H1 (cell line): ENCODE measurements around the gene RBM44. TPM values are rescaled to one million over a fixed set of nuclear protein-coding genes. Genes with fewer than 3 reads are reported as not detected.

Experiments
- CTCF ChIA-PET: fragments of 300-600 bp; sonication (Branson Sonifier 250); formaldehyde crosslinking; loops from one replicate; lab custom pipeline; 2021; ENCODE audit not compliant: partially characterized antibody; lab: Charles Lee
- POLR2A ChIA-PET: fragments of 300-600 bp; sonication (Branson Sonifier 250); formaldehyde crosslinking; loops from one replicate; lab custom pipeline; 2021; ENCODE audit warnings: inconsistent platforms; ENCODE audit not compliant: partially characterized antibody; lab: Charles Lee
- DNase-seq, 2 experiments: peaks; one replicate each; pipeline versions ENCODE4 v3.0.0 to v3.0.0-alpha.2; 2010 to 2022; ENCODE audit warnings: low spot score in 2 of 2, low read depth in 1 of 2, mixed read lengths in 1 of 2
- FAIRE-seq: peaks from 2 replicates; lab custom pipeline; 2011; peaks lifted over from hg19 to GRCh38; lab: Jason Lieb, UNC
- H2AFZ ChIP-seq: 2 replicates; pipeline ENCODE4 v1.8.1; 2012; ENCODE audit warnings: low read length, inconsistent platforms
- H2AK5ac ChIP-seq: 2 replicates; pipeline ENCODE4 v1.6.1; 2013; ENCODE audit warnings: low read depth, low read length
- H2BK120ac ChIP-seq: replicated peaks from 2 replicates; pipeline ENCODE3; 2013; ENCODE audit warnings: low read depth, low read length, inconsistent platforms
- H2BK12ac ChIP-seq: 2 replicates; pipeline ENCODE4 v1.6.1; 2013; ENCODE audit warnings: low read depth, low read length
- H2BK15ac ChIP-seq: 2 replicates; pipeline ENCODE4 v1.6.1; 2013; ENCODE audit warnings: low read length
- H2BK20ac ChIP-seq: 2 replicates; pipeline ENCODE4 v1.6.1; 2013; ENCODE audit warnings: low read length
- H2BK5ac ChIP-seq: 2 replicates; pipeline ENCODE4 v1.6.1; 2013; ENCODE audit warnings: low read depth, low read length
- H3K14ac ChIP-seq: 2 replicates; pipeline ENCODE4 v1.6.1; 2013; ENCODE audit warnings: inconsistent platforms; ENCODE audit not compliant: insufficient read length
- H3K18ac ChIP-seq: 2 replicates; pipeline ENCODE4 v1.6.1; 2013; ENCODE audit warnings: low read length; ENCODE audit errors: extremely low read depth
- H3K23ac ChIP-seq: 2 replicates; pipeline ENCODE4 v1.6.1; 2013; ENCODE audit warnings: inconsistent platforms; ENCODE audit not compliant: insufficient read length
- H3K23me2 ChIP-seq: 2 replicates; pipeline ENCODE4 v1.6.1; 2013; ENCODE audit warnings: low read depth, low read length
- H3K27ac ChIP-seq: 2 replicates; pipeline ENCODE4 v1.6.1; 2011; ENCODE audit warnings: low read depth, low read length, inconsistent platforms
- H3K27me3 ChIP-seq, 4 experiments: replicated peaks in 1 of 4; 1 replicate in 1 of 4; 2 replicates in 3 of 4; pipeline versions ENCODE4 v1.6.1 to v1.8.1; 2011 to 2013; ENCODE audit warnings: low read length in 3 of 4, mild to moderate bottlenecking in 3 of 4, inconsistent platforms in 2 of 4, mixed read lengths in 2 of 4, moderate library complexity in 1 of 4; ENCODE audit not compliant: control insufficient read depth in 3 of 4, insufficient read depth in 3 of 4; ENCODE audit errors: extremely low read depth in 1 of 4
- H3K36me3 ChIP-seq, 4 experiments: 2 replicates each; pipeline versions ENCODE4 v1.6.1 to v1.8.1; 2011 to 2013; ENCODE audit warnings: mild to moderate bottlenecking in 4 of 4, low read length in 3 of 4, moderate library complexity in 2 of 4, control low read depth in 1 of 4, inconsistent platforms in 1 of 4; ENCODE audit not compliant: insufficient read depth in 4 of 4, control insufficient read depth in 2 of 4
- H3K4ac ChIP-seq: replicated peaks from 2 replicates; pipeline ENCODE3; 2013; ENCODE audit warnings: low read length, low read depth, mixed read lengths, inconsistent platforms; ENCODE audit not compliant: insufficient read length
- H3K4me1 ChIP-seq, 4 experiments: replicated peaks in 1 of 4; 1 replicate in 1 of 4; 2 replicates in 3 of 4; pipeline versions ENCODE4 v1.6.1 to v1.8.1; 2011 to 2013; ENCODE audit warnings: low read length in 3 of 4, inconsistent platforms in 2 of 4, mixed read lengths in 1 of 4; ENCODE audit not compliant: insufficient read depth in 4 of 4, control insufficient read depth in 3 of 4
- H3K4me2 ChIP-seq, 2 experiments: 2 replicates each; pipeline versions ENCODE4 v1.6.1 to v1.8.1; 2011 to 2013; ENCODE audit warnings: low read depth in 2 of 2, low read length in 2 of 2, control low read depth in 1 of 2, inconsistent platforms in 1 of 2, mild to moderate bottlenecking in 1 of 2; ENCODE audit not compliant: insufficient read depth in 1 of 2
- H3K4me3 ChIP-seq, 4 experiments: fragments of 200-600, 300-600 bp in 1 of 4; sonication (generic), shearing (Covaris generic), sonication (Bioruptor Twin) in 1 of 4; 2 replicates each; pipeline versions ENCODE4 v1.5.1 to v1.8.1; 2011 to 2016; ENCODE audit warnings: low read length in 4 of 4, low read depth in 3 of 4, control low read depth in 2 of 4, inconsistent platforms in 2 of 4, mild to moderate bottlenecking in 2 of 4, mixed read lengths in 1 of 4, moderate library complexity in 1 of 4; ENCODE audit not compliant: insufficient read depth in 2 of 4; ENCODE audit errors: extremely low read depth in 1 of 4
- H3K56ac ChIP-seq: replicated peaks from 2 replicates; pipeline ENCODE3; 2013; ENCODE audit warnings: low read depth, mild to moderate bottlenecking, mixed read lengths, low read length, inconsistent platforms; ENCODE audit not compliant: insufficient read length
- H3K79me1 ChIP-seq: 2 replicates; pipeline ENCODE4 v1.6.1; 2013; ENCODE audit warnings: low read depth, low read length, control low read depth
- H3K79me2 ChIP-seq, 2 experiments: 2 replicates each; pipeline versions ENCODE4 v1.6.1 to v1.8.1; 2012 to 2013; ENCODE audit warnings: low read length in 2 of 2, mild to moderate bottlenecking in 2 of 2, inconsistent platforms in 1 of 2; ENCODE audit not compliant: insufficient read depth in 2 of 2, control insufficient read depth in 1 of 2
- H3K9ac ChIP-seq, 4 experiments: replicated peaks in 1 of 4; 1 replicate in 1 of 4; 2 replicates in 3 of 4; pipeline versions ENCODE4 v1.6.1 to v1.8.1; 2011 to 2013; ENCODE audit warnings: low read depth in 3 of 4, low read length in 3 of 4, control low read depth in 2 of 4, mild to moderate bottlenecking in 2 of 4, moderate library complexity in 2 of 4, inconsistent platforms in 1 of 4; ENCODE audit errors: extremely low read depth in 1 of 4
- H3K9me3 ChIP-seq, 2 experiments: 2 replicates each; pipeline versions ENCODE4 v1.6.1 to v1.8.1; 2012 to 2013; ENCODE audit warnings: mild to moderate bottlenecking in 2 of 2, moderate library complexity in 2 of 2, control low read depth in 1 of 2, inconsistent platforms in 1 of 2, low read depth in 1 of 2, low read length in 1 of 2, mixed read lengths in 1 of 2; ENCODE audit not compliant: insufficient read depth in 2 of 2
- H4K20me1 ChIP-seq, 2 experiments: replicated peaks in 1 of 2; 2 replicates each; pipeline versions ENCODE3 to v1.8.1; 2011 to 2013; ENCODE audit warnings: inconsistent platforms in 2 of 2, low read length in 2 of 2, mild to moderate bottlenecking in 1 of 2; ENCODE audit not compliant: insufficient read depth in 2 of 2, control insufficient read depth in 1 of 2
- H4K5ac ChIP-seq: 2 replicates; pipeline ENCODE4 v1.6.1; 2013; ENCODE audit warnings: low read length, low read depth, mixed read lengths, inconsistent platforms; ENCODE audit not compliant: insufficient read length
- H4K8ac ChIP-seq: 2 replicates; pipeline ENCODE4 v1.8.0; 2013; ENCODE audit warnings: mild to moderate bottlenecking, moderate library complexity, low read length, inconsistent platforms; ENCODE audit not compliant: insufficient read depth; ENCODE audit errors: extremely low read depth
- H4K91ac ChIP-seq: replicated peaks from 2 replicates; pipeline ENCODE3; 2013; ENCODE audit warnings: low read length, mixed read lengths, inconsistent platforms; ENCODE audit not compliant: insufficient read length
- HDAC6 ChIP-seq: IDR thresholded peaks from one replicate; pipeline ENCODE4 v1.7.1; 2012; ENCODE audit warnings: low read depth, mild to moderate bottlenecking, inconsistent platforms, low read length, moderate library complexity
- WGBS, 2 experiments: shearing (Covaris generic) in 1 of 2; methylation state at CpG; one replicate each; pipeline versions ENCODE4 v1.1.6 to v1.1.7; 2013 to 2015; ENCODE audit warnings: low lambda C conversion rate in 2 of 2, mixed read lengths in 2 of 2, inconsistent platforms in 1 of 2, low coverage in 1 of 2, missing lambda C conversion rate in 1 of 2; ENCODE audit not compliant: insufficient replicate concordance in 2 of 2, insufficient coverage in 1 of 2, insufficient read length in 1 of 2; ENCODE audit errors: extremely low coverage in 1 of 2, missing lambda C conversion rate in 1 of 2; 5-methylcytosine and 5-hydroxymethylcytosine counted together
- polyA plus RNA-seq, 7 experiments: library from polyadenylated mRNA; depleted of rRNA in 3 of 7; stranded (reverse) in 5 of 7; unstranded in 2 of 7; fragments of >200 nt in 5 of 7; fragments of 200-250 nt in 2 of 7; gene quantifications; 1 replicate in 5 of 7; 2 replicates in 1 of 7; 4 replicates in 1 of 7; pipeline versions ENCODE4 v1.2.1 to v1.2.3, GENCODE V29; 2011 to 2013; ENCODE audit warnings: missing spikeins in 2 of 7, mixed read lengths in 2 of 7
- total RNA-seq: library from RNA; stranded (reverse); fragmentation: NEBNext Ultra II Directional; extraction: Animal tissue kit (Norgen Biotek cat#: 25700); gene quantifications from 2 replicates; pipeline ENCODE4 v1.2.1, GENCODE V29; 2021
- TF ChIP-seq, protein P1 (sequence below): IDR thresholded peaks from 2 replicates; pipeline ENCODE4 v1.6.1; 2012; ENCODE audit warnings: low read length, inconsistent platforms

The RBM44 gene
- total and polyA plus RNA-seq, 2 of the 8 experiments (the other 6 are each of a cell fraction or from before 2014, with no cell fraction given), result 0.12 to 0.43 TPM

DNA sequence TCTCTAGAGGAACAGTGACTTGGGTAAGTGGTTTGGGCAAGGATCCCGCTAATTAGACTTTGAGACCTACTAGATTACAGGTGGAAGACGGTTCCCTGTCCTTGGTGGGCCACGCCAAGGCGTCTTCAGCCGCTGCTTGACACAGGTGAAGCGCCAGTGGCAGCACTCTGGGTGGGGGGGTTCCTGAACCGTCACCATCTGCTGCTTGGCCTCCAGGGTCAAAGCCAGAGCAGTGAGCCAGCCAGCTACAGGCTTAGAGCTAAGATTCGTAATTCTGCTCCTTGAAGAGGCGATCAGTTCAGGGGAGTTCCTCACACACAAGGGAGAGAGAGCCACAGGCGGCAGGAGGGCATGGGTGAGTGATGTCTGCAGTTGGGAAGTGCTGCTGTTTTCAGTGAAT is 39.4 kb upstream of the RBM44 start:
- ChIA-PET POLR2A (interaction anchor here (1.3 kb wide), 1 partner anchor 25 kb away, joined by 3 read pairs; no protein-coding TSS in a partner anchor), CTCF (interaction anchor here (1.0 to 1.5 kb wide), 7 partner anchors 16 to 246 kb away, joined by 3 to 8 read pairs (median 3); no protein-coding TSS in a partner anchor)
- no peak overlapping the region for H2BK120ac ChIP-seq
- no peak overlapping the region for H4K5ac ChIP-seq
- H2AK5ac ChIP-seq, result no peak overlapping the region
- no peak overlapping the region for H3K23ac ChIP-seq
- no peak overlapping the region for H3K4me3 ChIP-seq
- FAIRE-seq, result no peak
- H3K79me2 ChIP-seq, result no peaks in the 10 kb centered on the region
- TF ChIP-seq, protein P1, sequence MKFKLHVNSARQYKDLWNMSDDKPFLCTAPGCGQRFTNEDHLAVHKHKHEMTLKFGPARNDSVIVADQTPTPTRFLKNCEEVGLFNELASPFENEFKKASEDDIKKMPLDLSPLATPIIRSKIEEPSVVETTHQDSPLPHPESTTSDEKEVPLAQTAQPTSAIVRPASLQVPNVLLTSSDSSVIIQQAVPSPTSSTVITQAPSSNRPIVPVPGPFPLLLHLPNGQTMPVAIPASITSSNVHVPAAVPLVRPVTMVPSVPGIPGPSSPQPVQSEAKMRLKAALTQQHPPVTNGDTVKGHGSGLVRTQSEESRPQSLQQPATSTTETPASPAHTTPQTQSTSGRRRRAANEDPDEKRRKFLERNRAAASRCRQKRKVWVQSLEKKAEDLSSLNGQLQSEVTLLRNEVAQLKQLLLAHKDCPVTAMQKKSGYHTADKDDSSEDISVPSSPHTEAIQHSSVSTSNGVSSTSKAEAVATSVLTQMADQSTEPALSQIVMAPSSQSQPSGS, result no peak
- no peak for TF ChIP-seq HDAC6
- no peak overlapping the region for H2AFZ ChIP-seq
- H2BK12ac ChIP-seq, result no peak overlapping the region
- H3K56ac ChIP-seq, result no peak overlapping the region
- no peaks in the 10 kb centered on the region for H3K27me3 ChIP-seq
- no peak overlapping the region for H3K14ac ChIP-seq
- H2BK15ac ChIP-seq, result no peak overlapping the region
- no peak overlapping the region for H3K9ac ChIP-seq
- WGBS, 2 experiments, result 89% methylated on average over 10 of the region's 10 CpGs; no CpG with 5 or more reads in 1 of the 2 experiments
- H3K27ac ChIP-seq, result no peak overlapping the region
- no peak for DNase-seq
- no peak overlapping the region for H3K4ac ChIP-seq
- no peaks in the 10 kb centered on the region for H3K9me3 ChIP-seq
- no peak overlapping the region for H3K18ac ChIP-seq
- H4K20me1 ChIP-seq, result no peaks in the 10 kb centered on the region
- no peaks in the 10 kb centered on the region for H3K4me1 ChIP-seq
- no peak overlapping the region for H4K91ac ChIP-seq
- no peaks in the 10 kb centered on the region for H3K79me1 ChIP-seq
- H3K4me2 ChIP-seq, result no peak overlapping the region
- H3K23me2 ChIP-seq, result no peaks in the 10 kb centered on the region
- H2BK5ac ChIP-seq, result no peak overlapping the region
- H4K8ac ChIP-seq, result no peak overlapping the region
- H3K36me3 ChIP-seq, result peaks cover 4 to 38% (median 20%) of the 10 kb centered on the region in 4 experiments; a peak in 7 of 8 replicates
- no peak overlapping the region for H2BK20ac ChIP-seq
